Smooth muscle cell (in vitro differentiated cells): Measurements from ENCODE around the gene NRP2. TPM values are rescaled to one million over a fixed set of nuclear protein-coding genes. Genes with fewer than 3 reads are reported as not detected.

Source experiments
- DNase-seq: peaks from one replicate; lab custom pipeline; 2025; ENCODE audit not compliant: unreplicated experiment; lab: John Stamatoyannopoulos, UW
- H2AFZ ChIP-seq: fragments of 200-600 bp; sonication (generic); 2 replicates; pipeline ENCODE4 v1.6.0; 2016; ENCODE audit warnings: antibody characterized with exemption, low read depth, mild to moderate bottlenecking
- H3F3A ChIP-seq: fragments of 200-600 bp; sonication (generic); 2 replicates; pipeline ENCODE4 v1.6.0; 2017; ENCODE audit warnings: antibody characterized with exemption, low read depth
- H3K27ac ChIP-seq: fragments of 200-600 bp; sonication (generic); 2 replicates; pipeline ENCODE4 v1.5.1; 2016; ENCODE audit warnings: low read depth, mild to moderate bottlenecking
- H3K27me3 ChIP-seq: fragments of 200-600 bp; sonication (generic); 2 replicates; pipeline ENCODE4 v1.6.1; 2016; ENCODE audit warnings: low read depth, mild to moderate bottlenecking
- H3K36me3 ChIP-seq: fragments of 200-600 bp; sonication (generic); 2 replicates; pipeline ENCODE4 v1.5.1; 2016; ENCODE audit warnings: low read depth
- H3K4me1 ChIP-seq: fragments of 200-600 bp; sonication (generic); 2 replicates; pipeline ENCODE4 v1.5.1; 2016; ENCODE audit warnings: low read depth
- H3K4me2 ChIP-seq: fragments of 200-600 bp; sonication (generic); 2 replicates; pipeline ENCODE4 v1.6.0; 2016; ENCODE audit warnings: mild to moderate bottlenecking
- H3K4me3 ChIP-seq: fragments of 200-600 bp; sonication (generic); 2 replicates; pipeline ENCODE4 v1.5.1; 2016; ENCODE audit warnings: mild to moderate bottlenecking
- H3K79me2 ChIP-seq: fragments of 200-600 bp; sonication (generic); 2 replicates; pipeline ENCODE4 v1.6.0; 2016; ENCODE audit warnings: low read depth, mild to moderate bottlenecking
- H3K9ac ChIP-seq: fragments of 200-600 bp; sonication (generic); 2 replicates; pipeline ENCODE4 v1.6.0; 2016; ENCODE audit warnings: low read depth
- H3K9me3 ChIP-seq: fragments of 200-600 bp; sonication (generic); replicated peaks from 2 replicates; pipeline ENCODE4 v1.5.1; 2016; ENCODE audit warnings: low read depth
- H4K20me1 ChIP-seq: fragments of 200-600 bp; sonication (generic); 2 replicates; pipeline ENCODE4 v1.6.0; 2016; ENCODE audit warnings: low read depth
- CTCF ChIP-seq: fragments of 200-600 bp; sonication (generic); IDR thresholded peaks from 2 replicates; pipeline ENCODE4 v1.5.1; 2017; ENCODE audit warnings: borderline replicate concordance, mild to moderate bottlenecking, antibody characterized with exemption; ENCODE audit not compliant: insufficient read depth, poor library complexity, severe bottlenecking
- WGBS: methylation state at CpG from one replicate; pipeline ENCODE4 v1.1.7; 2016; ENCODE audit warnings: low lambda C conversion rate; 5-methylcytosine and 5-hydroxymethylcytosine counted together
- polyA plus RNA-seq: library from polyadenylated mRNA; unstranded; fragments of >200 nt; fragmentation: Nextera tagmentation; extraction: Ambion mirVana; gene quantifications from 2 replicates; pipeline ENCODE4 v1.2.1, GENCODE V29; 2016
- total RNA-seq: library from RNA; depleted of rRNA; stranded (reverse); fragments of >200 nt; gene quantifications from 2 replicates; pipeline ENCODE4 v1.2.3, GENCODE V29; 2014

Gene NRP2
- total and polyA plus RNA-seq, 2 experiments from 2014 or later, result 58.4 to 96.1 TPM

GRCh38 chr2:205699515-205700289 lies 17.4 kb downstream of the NRP2 start:
- no peak for DNase-seq
- peak overlapping the region; percentile 78 for H3K4me2 ChIP-seq
- peaks cover 84% of the 10 kb centered on the region for H3K4me1 ChIP-seq
- no peak overlapping the region for H3K4me3 ChIP-seq
- H3K27me3 ChIP-seq, result no peaks in the 10 kb centered on the region
- no peaks in the 10 kb centered on the region for H4K20me1 ChIP-seq
- no peaks in the 10 kb centered on the region for H3K36me3 ChIP-seq
- H3K27ac ChIP-seq, result peak overlapping the region; percentile 97
- peaks cover 53% of the 10 kb centered on the region for H3F3A ChIP-seq
- H3K9me3 ChIP-seq, result no peaks in the 10 kb centered on the region
- TF ChIP-seq CTCF, result no peak
- peaks cover 14% of the 10 kb centered on the region for H3K79me2 ChIP-seq
- H3K9ac ChIP-seq, result peak overlapping the region; percentile 81
- 24% methylated on average over 4 of the region's 4 CpGs for whole genome bisulfite sequencing
- no peak overlapping the region for H2AFZ ChIP-seq

GRCh38 chr2:205700331-205701132 lies 18.2 kb downstream of the NRP2 start:
- peaks cover 20% of the 10 kb centered on the region for H3K79me2 ChIP-seq
- peak overlapping the region; percentile 81 for H3K9ac ChIP-seq
- DNase-seq, result peak; percentile 40

GRCh38 chr2:205701509-205701908 lies 19.2 kb downstream of the NRP2 start:
- H2AFZ ChIP-seq, result no peak overlapping the region
- 13% methylated on average over 1 of the region's 1 CpG for WGBS
- peaks cover 21% of the 10 kb centered on the region for H3K79me2 ChIP-seq
- no peaks in the 10 kb centered on the region for H3K27me3 ChIP-seq
- H3K9me3 ChIP-seq, result no peaks in the 10 kb centered on the region
- no peak for TF ChIP-seq CTCF
- H3K27ac ChIP-seq, result peak overlapping the region; percentile 97
- no peaks in the 10 kb centered on the region for H3K36me3 ChIP-seq
- H3F3A ChIP-seq, result peaks cover 56% of the 10 kb centered on the region
- H4K20me1 ChIP-seq, result no peaks in the 10 kb centered on the region
- no peak overlapping the region for H3K4me3 ChIP-seq
- H3K4me1 ChIP-seq, result peaks cover 79% of the 10 kb centered on the region
- peak overlapping the region; percentile 78 for H3K4me2 ChIP-seq
- DNase-seq, result no peak
- H3K9ac ChIP-seq, result peak overlapping the region; percentile 81

More at GRCh38 chr2:205700331-205701132, 18.2 kb downstream of the NRP2 start:
- peak overlapping the region; percentile 78 for H3K4me2 ChIP-seq
- H3K4me3 ChIP-seq, result no peak overlapping the region
- H3F3A ChIP-seq, result peaks cover 49% of the 10 kb centered on the region
- no peaks in the 10 kb centered on the region for H3K27me3 ChIP-seq
- H3K4me1 ChIP-seq, result peaks cover 81% of the 10 kb centered on the region
- H4K20me1 ChIP-seq, result no peaks in the 10 kb centered on the region
- peak overlapping the region; percentile 97 for H3K27ac ChIP-seq
- H2AFZ ChIP-seq, result no peak overlapping the region
- H3K9me3 ChIP-seq, result no peaks in the 10 kb centered on the region
- 13% methylated on average over 12 of the region's 12 CpGs for WGBS
- no peaks in the 10 kb centered on the region for H3K36me3 ChIP-seq
- no peak for TF ChIP-seq CTCF
